ENCODE results near the gene LGALS9. TPM values are rescaled to one million over a fixed set of nuclear protein-coding genes. Genes with fewer than 3 reads are reported as not detected.
"Not testable (repeated sequence)": the region's sequence is repeated elsewhere in the genome, so short reads cannot be mapped to it uniquely, and the experiment has no call there.

The LGALS9 gene
- total RNA-seq, 1 experiment from 2014 or later: 0.31 TPM

- not testable (repeated sequence) for H3K4me3 ChIP-seq (ENCODE audit: insufficient read depth, low read depth, low read length); DNase-seq; H3K27me3 ChIP-seq (ENCODE audit: control insufficient read depth, insufficient read depth, low read length); H3K36me3 ChIP-seq (replicated peaks; ENCODE audit: control insufficient read depth, insufficient read depth, low read length)
Observed at GRCh38 chr17:27695254-27695814, 64.3 kb downstream of the LGALS9 start.

Other genes starting within 250 kb of the LGALS9 start
- 30.4 and 31.2 TPM in 2 replicates for gene KSR1, start 174.7 kb upstream of the LGALS9 start, total RNA-seq (2014; rRNA removed; shearing (Covaris generic))
- gene NOS2, start 169.3 kb downstream of the LGALS9 start, total RNA-seq (2014; rRNA removed; shearing (Covaris generic)): 1.6 and 2.1 TPM in 2 replicates